ENCODE measurements around the gene NANOS2. TPM values are rescaled to one million over a fixed set of nuclear protein-coding genes. Genes with fewer than 3 reads are reported as not detected.
A peak's percentile ranks its signal among the peaks of the same experiment; 100 is the strongest.

Gene NANOS2
- total and polyA plus RNA-seq, 2 of the 13 experiments (the other 11 are each of a cell fraction or from before 2014, with no cell fraction given): not detected

- TF ChIP-seq ZFX (CRISPR knock-in tag; IDR thresholded peaks at IDR 0.05; ENCODE audit: low read depth) (peak; percentile 70; the same call in 1 of the 2 replicates), SIN3B (IDR thresholded peaks at IDR 0.05; ENCODE audit: low read length) (no peak), ZNF430 (CRISPR knock-in tag; IDR thresholded peaks at IDR 0.05) (no peak), YEATS4 (CRISPR knock-in tag; IDR thresholded peaks at IDR 0.05; ENCODE audit: borderline replicate concordance) (peak; percentile 2; the same call in 1 of the 2 replicates), RXRB (CRISPR knock-in tag; IDR thresholded peaks at IDR 0.05; ENCODE audit: borderline replicate concordance) (no peak), ZNF121 (CRISPR knock-in tag; IDR thresholded peaks at IDR 0.05) (peak; percentile 98)
- TF ChIP-seq, protein P1, sequence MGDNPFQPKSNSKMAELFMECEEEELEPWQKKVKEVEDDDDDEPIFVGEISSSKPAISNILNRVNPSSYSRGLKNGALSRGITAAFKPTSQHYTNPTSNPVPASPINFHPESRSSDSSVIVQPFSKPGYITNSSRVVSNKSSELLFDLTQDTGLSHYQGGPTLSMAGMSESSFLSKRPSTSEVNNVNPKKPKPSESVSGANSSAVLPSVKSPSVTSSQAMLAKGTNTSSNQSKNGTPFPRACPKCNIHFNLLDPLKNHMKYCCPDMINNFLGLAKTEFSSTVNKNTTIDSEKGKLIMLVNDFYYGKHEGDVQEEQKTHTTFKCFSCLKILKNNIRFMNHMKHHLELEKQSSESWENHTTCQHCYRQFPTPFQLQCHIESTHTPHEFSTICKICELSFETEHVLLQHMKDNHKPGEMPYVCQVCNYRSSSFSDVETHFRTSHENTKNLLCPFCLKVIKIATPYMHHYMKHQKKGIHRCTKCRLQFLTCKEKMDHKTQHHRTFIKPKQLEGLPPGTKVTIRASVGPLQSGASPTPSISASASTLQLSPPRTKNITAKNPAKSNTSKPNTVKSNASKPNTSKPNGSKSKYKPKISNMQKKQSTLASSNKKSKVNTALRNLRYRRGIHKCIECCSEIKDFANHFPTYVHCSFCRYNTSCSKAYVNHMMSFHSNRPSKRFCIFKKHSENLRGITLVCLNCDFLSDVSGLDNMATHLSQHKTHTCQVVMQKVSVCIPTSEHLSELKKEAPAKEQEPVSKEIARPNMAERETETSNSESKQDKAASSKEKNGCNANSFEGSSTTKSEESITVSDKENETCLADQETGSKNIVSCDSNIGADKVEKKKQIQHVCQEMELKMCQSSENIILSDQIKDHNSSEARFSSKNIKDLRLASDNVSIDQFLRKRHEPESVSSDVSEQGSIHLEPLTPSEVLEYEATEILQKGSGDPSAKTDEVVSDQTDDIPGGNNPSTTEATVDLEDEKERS (CRISPR knock-in tag; IDR thresholded peaks at IDR 0.05): peak; percentile 16; the same call in 1 of the 2 replicates
Observed at GRCh38 chr19:45887200-45887710, 27.3 kb downstream of the NANOS2 start (continued).

DNA sequence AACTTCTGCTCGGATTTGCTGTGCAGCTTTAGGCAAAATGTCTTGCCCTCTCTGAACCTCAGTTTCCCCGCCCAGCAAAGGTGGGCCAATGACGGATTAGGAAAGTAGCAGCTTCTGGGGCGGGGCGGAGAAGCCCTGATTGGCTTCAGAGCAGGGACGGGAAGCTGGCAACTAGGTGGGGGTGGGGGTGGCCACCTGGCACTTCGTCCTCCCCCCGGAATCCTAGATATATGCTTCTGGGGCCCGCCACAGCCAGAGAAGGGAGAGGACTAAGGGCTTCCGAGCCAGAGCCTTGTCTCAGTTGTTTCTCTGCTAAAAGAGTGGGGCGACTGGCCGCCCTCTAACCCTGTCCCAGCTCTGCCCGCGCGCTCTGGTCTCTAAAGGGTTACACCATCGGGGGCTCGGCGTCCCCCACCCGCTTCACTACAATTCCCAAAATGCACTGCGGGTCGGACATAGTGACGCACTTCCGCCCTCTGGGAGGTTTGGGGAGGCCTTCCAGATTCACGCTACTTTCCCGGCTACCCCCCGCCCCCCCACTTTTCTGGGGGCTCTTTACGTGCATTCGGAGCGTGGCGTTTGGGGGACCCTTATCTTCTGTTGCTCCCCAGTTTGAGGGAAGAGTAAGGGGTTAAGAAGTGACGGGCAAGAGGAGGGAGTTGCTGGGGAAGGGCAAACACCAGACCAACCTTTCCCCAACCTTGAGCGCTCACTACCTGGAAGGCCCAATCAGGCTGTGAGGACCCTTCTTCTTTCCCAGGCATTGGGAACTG, 28.0 kb downstream of the NANOS2 start:
- in situ Hi-C loops (cut with HindIII; ENCODE audit: extremely low pct_ligation_motif_present, low pct_unique_long_range_greater_than_20kb) (no loop called here), intact Hi-C loops (cut with micrococcal nuclease; ENCODE audit: unreplicated experiment) (loop anchor here (1.0 kb wide), 1 partner anchor 9 kb away; no protein-coding TSS in a partner anchor)
- POLR2A ChIA-PET: interaction anchor here (1.0 to 10.3 kb wide), 6 partner anchors 8 to 117 kb away, joined by 4 to 388 read pairs (median 7); partner anchors contain the start of genes DMPK, FOXA3, MYPOP and SIX5
- Histone ChIP-seq H3K9me3 (ENCODE audit: low read length) (no peaks in the 10 kb centered on the region), H3K4me3 (replicated peaks in 1 of 3; ENCODE audit: insufficient read depth in 1 of 3, low read depth in 2 of 3, low read length in 3 of 3) (peak overlapping the region; percentile 69 to 91 (median 80)), H3K27ac (ENCODE audit: extremely low read length, insufficient read depth, low read length) (peak overlapping the region; percentile 78), H3K79me2 (ENCODE audit: insufficient read depth, low read length) (peaks cover 15% of the 10 kb centered on the region), H3K4me2 (ENCODE audit: low read depth, low read length) (peak overlapping the region; percentile 84), H3K4me1 (ENCODE audit: insufficient read depth, low read length) (peaks cover 30% of the 10 kb centered on the region), H3K36me3 (replicated peaks in 1 of 2; ENCODE audit: control insufficient read depth in 1 of 2, insufficient read depth in 2 of 2, low read length in 2 of 2) (no peaks in the 10 kb centered on the region; a peak in 1 of 5 replicates), H2AFZ (ENCODE audit: low read length) (peak overlapping the region; percentile 8), H4K20me1 (ENCODE audit: insufficient read depth, low read length) (no peaks in the 10 kb centered on the region), H3K27me3 (ENCODE audit: control insufficient read depth in 1 of 2, insufficient read depth in 2 of 2, low read length in 2 of 2) (no peaks in the 10 kb centered on the region), H3K9ac (ENCODE audit: insufficient read depth, low read depth, low read length) (peak overlapping the region; percentile 82)
- peak; percentile 88 for DNase-seq (ENCODE audit: low spot score)
- no TSS peak for BruUV-seq (replicated peaks)
- ATAC-seq: peak; percentile 46
- CTCF ChIA-PET (ENCODE audit: low intra/inter-chr PET ratio, low total read pairs): interaction anchor here (4.5 to 5.3 kb wide), 2 partner anchors 23 to 70 kb away, joined by 50 to 263 read pairs; partner anchors contain the start of genes FOXA3 and SYMPK
- 0% methylated on average over 27 of the region's 32 CpGs for WGBS (ENCODE audit: low lambda C conversion rate)
- FAIRE-seq: peak; percentile 82
- TF ChIP-seq CBX1 (IDR thresholded peaks at IDR 0.05; ENCODE audit: low read depth) (no peak), ZNF260 (CRISPR knock-in tag; IDR thresholded peaks at IDR 0.05; ENCODE audit: borderline replicate concordance, low read depth) (no peak), LCORL (IDR thresholded peaks at IDR 0.05) (no peak), LCORL (CRISPR knock-in tag; IDR thresholded peaks at IDR 0.05) (0 out of 2 replicates have a peak, but pooled peaks have one; percentile 6), THYN1 (CRISPR knock-in tag; IDR thresholded peaks at IDR 0.05; ENCODE audit: borderline replicate concordance, low read depth) (no peak), ISX (CRISPR knock-in tag; conservative IDR thresholded peaks at IDR 0.05) (peak; percentile 48; the same call in 1 of the 2 replicates), TAF1 (CRISPR knock-in tag; IDR thresholded peaks at IDR 0.05) (peak; percentile 48)
- TF ChIP-seq, protein P2, sequence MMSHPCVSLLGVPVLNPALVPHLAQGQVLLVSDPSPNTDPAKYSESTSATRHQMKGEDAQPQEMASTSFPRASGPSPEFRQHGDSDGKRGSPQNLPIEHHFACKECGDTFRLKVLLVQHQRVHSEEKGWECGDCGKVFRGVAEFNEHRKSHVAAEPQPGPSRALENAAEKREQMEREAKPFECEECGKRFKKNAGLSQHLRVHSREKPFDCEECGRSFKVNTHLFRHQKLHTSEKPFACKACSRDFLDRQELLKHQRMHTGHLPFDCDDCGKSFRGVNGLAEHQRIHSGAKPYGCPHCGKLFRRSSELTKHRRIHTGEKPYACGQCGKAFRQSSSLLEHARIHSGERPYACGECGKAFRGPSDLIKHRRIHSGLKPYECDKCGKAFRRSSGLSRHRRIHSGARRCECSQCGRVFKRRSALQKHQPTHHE (CRISPR knock-in tag; IDR thresholded peaks at IDR 0.05; ENCODE audit: borderline replicate concordance): no peak

Data from HepG2 (cell line).